Measurements from ENCODE around the gene UBR7.

DNA sequence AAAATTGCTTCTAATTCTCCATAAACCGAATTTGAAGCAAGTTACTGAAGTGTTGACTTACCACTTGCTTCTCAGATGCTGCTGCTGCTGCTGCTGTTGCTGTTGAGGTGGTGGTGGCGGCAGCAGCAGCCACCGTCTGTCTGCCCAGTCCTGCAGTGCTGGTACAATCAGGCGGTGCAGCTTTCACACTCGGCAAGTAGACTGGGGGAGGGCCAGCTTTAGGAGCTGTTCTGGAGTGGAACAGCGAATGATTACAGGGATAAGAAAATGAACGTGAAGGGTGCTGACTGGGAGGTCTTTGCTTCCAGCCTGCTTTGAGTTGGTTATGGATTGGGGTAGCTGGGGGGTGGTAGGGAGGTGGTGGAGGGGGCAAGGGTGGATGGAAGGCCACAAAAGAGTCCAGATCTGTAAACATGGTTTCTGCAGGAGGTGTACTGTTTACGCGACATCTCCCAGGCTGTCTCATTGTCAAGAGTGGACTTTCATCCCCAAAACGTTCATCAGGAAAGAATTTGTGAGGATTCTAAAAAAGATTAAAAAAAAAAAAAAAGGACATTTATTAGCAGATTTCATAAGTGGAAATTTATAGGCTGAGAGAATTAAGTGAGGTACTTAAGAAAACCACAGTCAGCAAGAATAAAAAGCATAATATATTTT lies 38.8 kb downstream of the UBR7 start:
- no peak for TF ChIP-seq SUZ12 (IDR thresholded peaks at IDR 0.05; ENCODE audit: extremely low read depth, insufficient read depth, insufficient read length)
- no peak for TF ChIP-seq ZNF274 (IDR thresholded peaks at IDR 0.05; ENCODE audit: low read depth, low read length)
